GM23248 (cell line): ENCODE measurements around the gene KLK3. TPM values are rescaled to one million over a fixed set of nuclear protein-coding genes. Genes with fewer than 3 reads are reported as not detected.
A peak's percentile ranks its signal among the peaks of the same experiment; 100 is the strongest.

Experiments used
- DNase-seq: peaks from one replicate; pipeline ENCODE4 v3.0.0-alpha.2; 2015
- H2AFZ ChIP-seq: fragments of 200-600 bp; sonication (generic); 2 replicates; pipeline ENCODE4 v1.6.1; 2016; ENCODE audit warnings: antibody characterized with exemption
- H3F3A ChIP-seq: fragments of 200-600 bp; sonication (generic); 2 replicates; pipeline ENCODE4 v1.6.1; 2016; ENCODE audit warnings: mild to moderate bottlenecking, antibody characterized with exemption, mixed run types; ENCODE audit not compliant: insufficient read depth
- H3K27ac ChIP-seq: fragments of 200-600 bp; sonication (generic); 2 replicates; pipeline ENCODE4 v1.5.1; 2016; ENCODE audit warnings: mild to moderate bottlenecking
- H3K27me3 ChIP-seq: fragments of 200-600 bp; sonication (generic); replicated peaks from 2 replicates; pipeline ENCODE4 v1.6.1; 2016; ENCODE audit warnings: mild to moderate bottlenecking; ENCODE audit not compliant: insufficient read depth
- H3K36me3 ChIP-seq: fragments of 200-600 bp; sonication (generic); 2 replicates; pipeline ENCODE4 v1.6.1; 2016; ENCODE audit warnings: low read depth, mild to moderate bottlenecking
- H3K4me1 ChIP-seq: fragments of 200-600 bp; sonication (generic); 2 replicates; pipeline ENCODE4 v1.6.1; 2016; ENCODE audit warnings: mild to moderate bottlenecking; ENCODE audit not compliant: insufficient read depth
- H3K4me2 ChIP-seq: fragments of 200-600 bp; sonication (generic); one replicate; pipeline ENCODE4 v1.6.1; 2016; ENCODE audit warnings: mild to moderate bottlenecking; ENCODE audit not compliant: unreplicated experiment
- H3K4me3 ChIP-seq: fragments of 200-600 bp; sonication (generic); 2 replicates; pipeline ENCODE4 v1.5.1; 2016; ENCODE audit warnings: mild to moderate bottlenecking
- H3K79me2 ChIP-seq: fragments of 200-600 bp; sonication (generic); 2 replicates; pipeline ENCODE4 v1.6.1; 2016; ENCODE audit warnings: mild to moderate bottlenecking; ENCODE audit not compliant: insufficient read depth
- H3K9ac ChIP-seq: fragments of 200-600 bp; sonication (generic); 2 replicates; pipeline ENCODE4 v1.6.1; 2016; ENCODE audit warnings: mild to moderate bottlenecking
- H3K9me2 ChIP-seq: fragments of 200-600 bp; sonication (generic); 2 replicates; pipeline ENCODE4 v1.6.1; 2016; ENCODE audit warnings: mixed run types, mild to moderate bottlenecking, moderate library complexity; ENCODE audit not compliant: insufficient read depth
- H3K9me3 ChIP-seq: fragments of 200-600 bp; sonication (generic); one replicate; pipeline ENCODE4 v1.6.1; 2017; ENCODE audit warnings: low read depth
- H4K20me1 ChIP-seq: fragments of 200-600 bp; sonication (generic); 2 replicates; pipeline ENCODE4 v1.6.0; 2016; ENCODE audit not compliant: insufficient read depth
- EZH2 ChIP-seq: fragments of 200-600 bp; sonication (generic); IDR thresholded peaks from 2 replicates; pipeline ENCODE4 v1.6.1; 2018; ENCODE audit warnings: antibody characterized with exemption, mild to moderate bottlenecking; ENCODE audit not compliant: insufficient read depth, poor library complexity, severe bottlenecking
- EZH2phosphoT487 ChIP-seq: fragments of 200-600 bp; sonication (generic); IDR thresholded peaks from 2 replicates; pipeline ENCODE4 v1.6.1; 2018; ENCODE audit warnings: antibody characterized with exemption, moderate library complexity, mild to moderate bottlenecking, low read depth; ENCODE audit not compliant: insufficient read depth
- WGBS, 2 experiments: methylation state at CpG; one replicate each; pipeline ENCODE4 v1.1.6; 2015 to 2017; ENCODE audit warnings: low lambda C conversion rate in 2 of 2, low coverage in 1 of 2; ENCODE audit errors: missing lambda C conversion rate in 2 of 2; 5-methylcytosine and 5-hydroxymethylcytosine counted together
- in situ Hi-C: fragments of 300-500 bp; cut with MboI; formaldehyde crosslinking; loops from 2 replicates; pipeline ENCODE4 v1.15.0; 2020
- polyA plus RNA-seq: library from polyadenylated mRNA; unstranded; fragments of >200 nt; fragmentation: Nextera tagmentation; extraction: Ambion mirVana; gene quantifications from 2 replicates; pipeline ENCODE4 v1.2.1, GENCODE V29; 2016
- total RNA-seq: library from RNA; depleted of rRNA; stranded (reverse); fragments of >200 nt; shearing (Covaris generic); gene quantifications from 2 replicates; pipeline ENCODE4 v1.2.3, GENCODE V29; 2014

KLK3 gene
- total and polyA plus RNA-seq, 2 experiments from 2014 or later, result not detected

DNA sequence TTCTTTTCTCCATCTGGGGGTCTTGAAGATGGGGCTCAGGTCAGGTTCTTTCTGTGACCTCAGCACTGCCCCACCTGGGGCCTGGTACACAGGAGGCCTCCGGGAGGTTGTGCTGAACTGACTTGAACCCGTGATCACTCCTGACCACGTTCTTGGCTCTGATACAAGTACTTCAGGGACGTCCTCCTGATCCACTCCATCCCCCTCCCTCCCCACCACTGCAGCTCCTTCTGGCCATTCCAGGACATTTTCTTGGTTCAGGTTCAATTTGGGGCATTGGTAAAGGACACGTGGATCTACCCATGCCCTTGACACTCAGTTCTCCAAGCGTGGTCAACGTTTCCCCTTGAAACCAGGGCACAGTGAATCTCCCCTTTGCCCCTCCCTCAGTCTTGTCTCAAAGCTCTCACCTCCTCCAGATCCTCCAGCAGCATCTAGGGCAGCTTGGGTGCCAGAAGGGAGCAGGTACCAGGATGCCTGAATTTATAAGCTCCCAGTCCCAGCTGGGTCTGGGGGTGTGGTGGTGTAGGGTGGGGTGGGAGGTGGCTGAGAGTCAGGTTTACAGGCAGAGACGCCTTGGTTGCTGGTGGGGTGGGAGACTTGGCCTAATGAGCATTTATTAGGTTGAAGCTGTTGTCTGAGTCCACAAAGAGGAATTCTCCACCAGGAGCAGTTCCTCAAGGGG is 21.5 kb upstream of the KLK3 start, which contains the start of gene KLK15:
KLK15 (minus strand) TSS at position 458 of the 685 bp plus-strand sequence. CDS start 2,082 bp downstream, outside the sequence.
- TF ChIP-seq EZH2phosphoT487 (no peak), EZH2 (no peak)
- H3K4me1 ChIP-seq, result no peaks in the 10 kb centered on the region
- H3K9ac ChIP-seq, result no peak within 1 kb of the TSS
- in situ Hi-C loops, result no loop called here
- H3K4me2 ChIP-seq, result no peak within 1 kb of the TSS
- H3K79me2 ChIP-seq, result no peaks in the 10 kb centered on the region
- no peak for DNase-seq
- H3F3A ChIP-seq, result no peaks in the 10 kb centered on the region
- no peaks in the 10 kb centered on the region for H3K36me3 ChIP-seq
- H3K27me3 ChIP-seq, result peaks cover 6% of the 10 kb centered on the region; the same call in 1 of the 2 replicates
- H4K20me1 ChIP-seq, result no peaks in the 10 kb centered on the region
- H3K9me3 ChIP-seq, result no peaks in the 10 kb centered on the region
- H3K27ac ChIP-seq, result no peak within 1 kb of the TSS
- H3K9me2 ChIP-seq, result no peaks in the 10 kb centered on the region
- no peak within 1 kb of the TSS for H3K4me3 ChIP-seq
- no peak within 1 kb of the TSS for H2AFZ ChIP-seq
- WGBS, 2 experiments, result 15 to 19% methylated on average over 7 to 8 of the region's 8 CpGs

DNA sequence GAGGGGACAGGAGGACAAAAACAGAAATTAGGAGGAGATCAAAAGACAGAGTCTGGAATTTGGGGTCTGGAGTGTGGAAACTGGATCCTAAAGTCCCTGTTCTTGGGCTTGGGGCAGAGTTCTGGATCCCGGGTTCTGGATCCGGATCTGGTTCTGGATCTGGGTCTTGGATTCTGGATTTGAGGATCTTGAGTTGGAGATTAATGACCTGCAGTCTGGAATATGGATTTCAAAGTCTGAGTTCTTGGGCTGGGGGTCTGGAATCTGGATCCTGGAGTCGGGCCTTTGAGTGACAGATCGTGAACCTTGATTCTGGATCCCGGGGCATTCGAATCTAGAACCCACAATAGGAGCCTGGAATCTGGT is 20.9 kb upstream of the KLK3 start:
- Histone ChIP-seq H3K4me1 (no peaks in the 10 kb centered on the region), H3K27ac (no peak overlapping the region), H3K36me3 (no peaks in the 10 kb centered on the region), H3F3A (no peaks in the 10 kb centered on the region), H3K9me2 (no peaks in the 10 kb centered on the region), H4K20me1 (no peaks in the 10 kb centered on the region), H3K9ac (no peak overlapping the region), H3K27me3 (peaks cover 6% of the 10 kb centered on the region; the same call in 1 of the 2 replicates), H3K4me2 (no peak overlapping the region), H2AFZ (no peak overlapping the region), H3K79me2 (no peaks in the 10 kb centered on the region), H3K4me3 (no peak overlapping the region), H3K9me3 (no peaks in the 10 kb centered on the region)
- TF ChIP-seq EZH2phosphoT487 (no peak), EZH2 (no peak)
- WGBS, 2 experiments, result 66 to 83% methylated on average over 6 of the region's 6 CpGs
- in situ Hi-C loops, result no loop called here
- DNase-seq, result no peak

DNA sequence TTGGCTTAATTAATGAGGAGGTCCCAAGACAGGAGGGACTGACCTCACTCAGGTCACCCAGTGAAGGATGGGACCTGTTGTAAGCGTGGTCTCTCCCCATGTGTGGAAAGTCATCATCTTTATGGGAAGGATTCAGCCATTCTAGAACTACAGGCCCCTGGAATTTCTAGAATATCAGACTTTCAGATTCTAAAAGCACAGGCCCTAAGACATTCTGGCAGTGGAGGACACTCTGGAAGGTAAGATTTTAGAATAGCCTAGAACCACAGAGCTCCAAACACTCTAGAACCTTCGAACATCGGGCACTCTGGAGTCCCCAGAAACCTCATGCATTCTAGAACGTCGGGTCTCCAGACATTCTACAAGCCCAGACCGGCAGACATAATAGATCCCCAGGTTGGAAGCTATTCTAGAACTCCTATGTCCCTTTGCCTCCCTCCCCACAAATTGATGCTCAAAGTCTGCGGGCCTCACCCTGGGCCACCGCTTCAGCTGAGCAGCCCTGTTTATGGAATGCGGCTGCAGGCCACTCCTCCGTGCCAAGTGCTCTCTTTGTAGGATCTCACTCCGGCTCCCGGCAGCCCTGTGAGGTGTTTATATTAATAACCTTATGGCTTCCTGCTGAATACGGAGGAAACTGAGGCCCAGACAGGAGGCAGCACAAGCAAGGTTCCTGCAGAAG is 19.5 kb upstream of the KLK3 start:
- TF ChIP-seq EZH2, result no peak
- no peak for TF ChIP-seq EZH2phosphoT487
- H3F3A ChIP-seq, result no peaks in the 10 kb centered on the region
- peak; percentile 27 for DNase-seq
- no peaks in the 10 kb centered on the region for H3K4me1 ChIP-seq
- H4K20me1 ChIP-seq, result no peaks in the 10 kb centered on the region
- no peaks in the 10 kb centered on the region for H3K9me3 ChIP-seq
- H2AFZ ChIP-seq, result peak overlapping the region; percentile 84
- H3K9me2 ChIP-seq, result no peaks in the 10 kb centered on the region
- peak overlapping the region; percentile 71 for H3K4me3 ChIP-seq
- no peaks in the 10 kb centered on the region for H3K79me2 ChIP-seq
- H3K27ac ChIP-seq, result no peak overlapping the region
- H3K27me3 ChIP-seq, result peaks cover 6% of the 10 kb centered on the region; the same call in 1 of the 2 replicates
- no peaks in the 10 kb centered on the region for H3K36me3 ChIP-seq
- peak overlapping the region; percentile 19; the same call in 1 of the 2 replicates for H3K9ac ChIP-seq
- peak overlapping the region; percentile 70 for H3K4me2 ChIP-seq
- in situ Hi-C loops, result no loop called here
- 33% methylated on average over 13 of the region's 13 CpGs for WGBS, 2 experiments

DNA sequence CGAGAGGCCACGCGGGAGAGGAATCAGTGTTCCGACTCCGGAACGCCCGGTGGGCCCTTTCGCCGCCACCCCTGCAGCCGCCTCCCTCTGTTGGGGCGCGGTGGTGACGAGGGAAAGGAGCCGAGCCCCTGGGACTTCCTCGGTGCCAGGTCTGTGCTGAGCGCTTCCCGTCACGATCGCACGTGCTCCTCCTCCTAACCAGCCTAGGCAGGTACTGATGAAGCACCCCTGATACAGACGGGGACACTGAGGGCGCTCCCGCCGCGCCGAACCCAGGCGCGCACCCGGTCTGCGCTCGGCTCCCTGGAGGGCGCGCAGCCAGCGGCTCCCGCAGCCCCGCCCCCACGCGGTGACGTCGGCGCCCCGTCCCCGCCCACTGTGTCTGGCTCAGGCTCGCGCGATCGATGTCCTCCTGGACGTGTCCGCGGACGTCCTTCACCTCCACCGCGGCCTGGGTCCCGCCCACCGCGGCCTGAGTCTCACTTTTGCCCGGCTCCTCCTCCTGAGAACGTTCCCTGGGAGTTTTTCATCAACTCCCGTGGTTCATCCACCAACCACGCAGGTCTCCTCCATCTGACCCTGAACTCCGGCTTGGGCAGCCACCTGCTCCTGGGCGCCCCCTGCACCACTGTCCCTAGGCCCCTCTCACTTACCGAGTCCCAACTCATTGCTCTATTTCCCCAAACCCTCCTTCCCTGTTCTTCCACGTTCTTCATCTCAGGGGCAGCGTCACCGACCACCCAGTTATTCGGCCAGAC is 18.8 kb upstream of the KLK3 start:
- in situ Hi-C loops, result no loop called here
- Histone ChIP-seq H4K20me1 (no peaks in the 10 kb centered on the region), H3K4me2 (peak overlapping the region; percentile 70), H3F3A (no peaks in the 10 kb centered on the region), H3K9me2 (no peaks in the 10 kb centered on the region), H3K36me3 (no peaks in the 10 kb centered on the region), H3K9me3 (no peaks in the 10 kb centered on the region), H3K27me3 (peaks cover 6% of the 10 kb centered on the region; the same call in 1 of the 2 replicates), H2AFZ (peak overlapping the region; percentile 84), H3K79me2 (no peaks in the 10 kb centered on the region), H3K4me1 (no peaks in the 10 kb centered on the region), H3K27ac (no peak overlapping the region), H3K4me3 (peak overlapping the region; percentile 71), H3K9ac (peak overlapping the region; percentile 19; the same call in 1 of the 2 replicates)
- WGBS, 2 experiments, result 5 to 7% methylated on average over 41 to 55 of the region's 67 CpGs
- DNase-seq, result peak; percentile 79
- no peak for TF ChIP-seq EZH2phosphoT487
- no peak for TF ChIP-seq EZH2
